Endometrial microvascular endothelial cells (primary cell): Measurements from ENCODE around the gene PRSS23. TPM values are rescaled to one million over a fixed set of nuclear protein-coding genes. Genes with fewer than 3 reads are reported as not detected.

Source experiments
- total RNA-seq: library from RNA; depleted of rRNA; stranded (reverse); fragments of >200 nt; gene quantifications from one replicate; pipeline ENCODE4 v1.2.3, GENCODE V29; 2015; ENCODE audit errors: inconsistent ontology term

Gene PRSS23
- total RNA-seq, 1 donor from 2014 or later = 444 TPM

Other genes with a start within 250 kb of the PRSS23 start
- gene ME3, start 127.9 kb upstream of the PRSS23 start, total RNA-seq = 44.4 TPM
- gene FZD4, start 154.9 kb downstream of the PRSS23 start, total RNA-seq = 127 TPM
- gene TMEM135, start 237.4 kb downstream of the PRSS23 start, total RNA-seq = 15.8 TPM